Stimulated activated CD4-positive, alpha-beta T cell treated with anti-CD3 and anti-CD28 coated beads, Interleukin-4, amount 100 ng/mL, for 1 hour (primary cell): ENCODE measurements around the gene STX8.
A peak's percentile ranks its signal among the peaks of the same experiment; 100 is the strongest.

ENCODE experiments used
- DNase-seq: peaks from one replicate; pipeline ENCODE4 v3.0.0-alpha.2; 2020

STX8 gene

GRCh38 chr17:9235346-9235745 is 340.3 kb downstream of the STX8 start:
- no peak for DNase-seq

GRCh38 chr17:9234389-9234945 is 341.2 kb downstream of the STX8 start:
- DNase-seq: no peak

- DNase-seq: no peak
These were observed 341.9 kb downstream of the STX8 start for GRCh38 chr17:9233761-9234160.

- no peak for DNase-seq
These were observed 342.4 kb downstream of the STX8 start for GRCh38 chr17:9233271-9233599.

GRCh38 chr17:9232591-9233270 is 342.9 kb downstream of the STX8 start:
- DNase-seq: no peak

- DNase-seq: no peak
These were observed 343.5 kb downstream of the STX8 start for GRCh38 chr17:9232155-9232475.

GRCh38 chr17:9231449-9232154 is 344.0 kb downstream of the STX8 start:
- no peak for DNase-seq

- no peak for DNase-seq
These were observed 344.8 kb downstream of the STX8 start for GRCh38 chr17:9230861-9231260.

- no peak for DNase-seq
These were observed 345.3 kb downstream of the STX8 start for GRCh38 chr17:9230346-9230745.

- DNase-seq: no peak
These were observed 345.8 kb downstream of the STX8 start for GRCh38 chr17:9229826-9230201.

- DNase-seq: no peak
These were observed 346.3 kb downstream of the STX8 start for GRCh38 chr17:9229160-9229825.

GRCh38 chr17:9228408-9229159 is 347.0 kb downstream of the STX8 start:
- DNase-seq: no peak

- DNase-seq: no peak
These were observed 347.7 kb downstream of the STX8 start for GRCh38 chr17:9227819-9228407.

- peak; percentile 30 for DNase-seq
These were observed 348.9 kb downstream of the STX8 start for GRCh38 chr17:9226794-9227135.

GRCh38 chr17:9226130-9226793 is 349.4 kb downstream of the STX8 start:
- DNase-seq: no peak

- no peak for DNase-seq
These were observed 350.1 kb downstream of the STX8 start for GRCh38 chr17:9225305-9226101.

GRCh38 chr17:9224485-9224884 is 351.1 kb downstream of the STX8 start:
- no peak for DNase-seq

- DNase-seq: no peak
These were observed 352.1 kb downstream of the STX8 start for GRCh38 chr17:9223531-9223930.

- DNase-seq: no peak
These were observed 353.8 kb downstream of the STX8 start for GRCh38 chr17:9221922-9222180.

GRCh38 chr17:9221147-9221921 is 354.3 kb downstream of the STX8 start:
- no peak for DNase-seq
